ENCODE data around the gene ST3GAL3.

GRCh38 chr1:43836267-43836951, 129.1 kb downstream of the ST3GAL3 start:
- TF ChIP-seq, protein P1, sequence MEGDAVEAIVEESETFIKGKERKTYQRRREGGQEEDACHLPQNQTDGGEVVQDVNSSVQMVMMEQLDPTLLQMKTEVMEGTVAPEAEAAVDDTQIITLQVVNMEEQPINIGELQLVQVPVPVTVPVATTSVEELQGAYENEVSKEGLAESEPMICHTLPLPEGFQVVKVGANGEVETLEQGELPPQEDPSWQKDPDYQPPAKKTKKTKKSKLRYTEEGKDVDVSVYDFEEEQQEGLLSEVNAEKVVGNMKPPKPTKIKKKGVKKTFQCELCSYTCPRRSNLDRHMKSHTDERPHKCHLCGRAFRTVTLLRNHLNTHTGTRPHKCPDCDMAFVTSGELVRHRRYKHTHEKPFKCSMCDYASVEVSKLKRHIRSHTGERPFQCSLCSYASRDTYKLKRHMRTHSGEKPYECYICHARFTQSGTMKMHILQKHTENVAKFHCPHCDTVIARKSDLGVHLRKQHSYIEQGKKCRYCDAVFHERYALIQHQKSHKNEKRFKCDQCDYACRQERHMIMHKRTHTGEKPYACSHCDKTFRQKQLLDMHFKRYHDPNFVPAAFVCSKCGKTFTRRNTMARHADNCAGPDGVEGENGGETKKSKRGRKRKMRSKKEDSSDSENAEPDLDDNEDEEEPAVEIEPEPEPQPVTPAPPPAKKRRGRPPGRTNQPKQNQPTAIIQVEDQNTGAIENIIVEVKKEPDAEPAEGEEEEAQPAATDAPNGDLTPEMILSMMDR (conservative IDR thresholded peaks at IDR 0.05), result no peak
- no peak for TF ChIP-seq EZH2 (IDR thresholded peaks at IDR 0.05; ENCODE audit: low read depth)

All from PC-9 (cell line).